ENCODE measurements around the gene CNOT4.
A peak's percentile ranks its signal among the peaks of the same experiment; 100 is the strongest.

The CNOT4 gene

GRCh38 chr7:135509839-135510591, at the start of gene CNOT4:
Gene CNOT4, minus strand, starts transcription at chr7:135510102. Its CDS starts 71,771 bp downstream, at chr7:135438331.
- DNase-seq: peak; percentile 81

- no peak for DNase-seq
These were observed 49.0 kb upstream of the CNOT4 start for GRCh38 chr7:135558881-135559280.

- DNase-seq: peak; percentile 30
These were observed 48.5 kb upstream of the CNOT4 start for GRCh38 chr7:135558337-135558767.

GRCh38 chr7:135557455-135558336, 47.8 kb upstream of the CNOT4 start, which contains the start of gene NUP205:
Gene NUP205, plus strand, starts transcription at chr7:135557917. Its CDS starts 28 bp downstream, at chr7:135557945.
- DNase-seq: peak; percentile 75

- no peak for DNase-seq
These were observed 43.4 kb upstream of the CNOT4 start for GRCh38 chr7:135553346-135553745.

GRCh38 chr7:135552148-135552547, 42.2 kb upstream of the CNOT4 start:
- no peak for DNase-seq

- no peak for DNase-seq
These were observed 40.3 kb upstream of the CNOT4 start for GRCh38 chr7:135550196-135550595.

- DNase-seq: no peak
These were observed 31.1 kb upstream of the CNOT4 start for GRCh38 chr7:135541029-135541428.

GRCh38 chr7:135539629-135540028, 29.7 kb upstream of the CNOT4 start:
- no peak for DNase-seq

GRCh38 chr7:135538376-135538775, 28.5 kb upstream of the CNOT4 start:
- no peak for DNase-seq

GRCh38 chr7:135537905-135538304, 28.0 kb upstream of the CNOT4 start:
- no peak for DNase-seq

- no peak for DNase-seq
These were observed 27.6 kb upstream of the CNOT4 start for GRCh38 chr7:135537453-135537852.

- DNase-seq: no peak
These were observed 26.2 kb upstream of the CNOT4 start for GRCh38 chr7:135536150-135536549.

- no peak for DNase-seq
These were observed 17.1 kb upstream of the CNOT4 start for GRCh38 chr7:135527025-135527424.

- DNase-seq: no peak
These were observed 15.5 kb upstream of the CNOT4 start for GRCh38 chr7:135525426-135525825.

- no peak for DNase-seq
These were observed 13.2 kb upstream of the CNOT4 start for GRCh38 chr7:135523146-135523545.

GRCh38 chr7:135522509-135522908, 12.6 kb upstream of the CNOT4 start:
- no peak for DNase-seq

- DNase-seq: no peak
These were observed 10.0 kb upstream of the CNOT4 start for GRCh38 chr7:135519871-135520270.

GRCh38 chr7:135519233-135519688, 9.4 kb upstream of the CNOT4 start:
- DNase-seq: no peak

GRCh38 chr7:135518748-135519147, 8.8 kb upstream of the CNOT4 start:
- no peak for DNase-seq

GRCh38 chr7:135517060-135517459, 7.2 kb upstream of the CNOT4 start:
- DNase-seq: no peak

- no peak for DNase-seq
These were observed 5.0 kb upstream of the CNOT4 start for GRCh38 chr7:135514856-135515255.

GRCh38 chr7:135512135-135512887, 2.4 kb upstream of the CNOT4 start:
- DNase-seq: peak; percentile 58
